HG03060 (cell line): ENCODE data around the gene USH2A.

Source experiments
- ATAC-seq: cut with Tn5 transposase; IDR thresholded peaks from one replicate; pipeline ENCODE4 v1.9.1; 2021; ENCODE audit warnings: low read depth, moderate number of reproducible peaks; ENCODE audit not compliant: unreplicated experiment

USH2A gene

GRCh38 chr1:215631040-215631439 lies 792.2 kb downstream of the USH2A start:
- no peak for ATAC-seq

GRCh38 chr1:215625949-215626348 lies 797.3 kb downstream of the USH2A start:
- ATAC-seq: no peak

GRCh38 chr1:215623162-215623561 lies 800.1 kb downstream of the USH2A start:
- ATAC-seq: no peak

GRCh38 chr1:215617979-215618378 lies 805.3 kb downstream of the USH2A start:
- ATAC-seq: peak; percentile 58

GRCh38 chr1:215612391-215612790 lies 810.9 kb downstream of the USH2A start:
- no peak for ATAC-seq

GRCh38 chr1:215608646-215609045 lies 814.6 kb downstream of the USH2A start:
- ATAC-seq: no peak

GRCh38 chr1:215607412-215607811 lies 815.8 kb downstream of the USH2A start:
- no peak for ATAC-seq

GRCh38 chr1:215606564-215607168 lies 816.6 kb downstream of the USH2A start:
- no peak for ATAC-seq

- ATAC-seq: no peak
Observed at GRCh38 chr1:215606036-215606435, 817.2 kb downstream of the USH2A start.

GRCh38 chr1:215605011-215605621 lies 818.1 kb downstream of the USH2A start:
- ATAC-seq: no peak

- no peak for ATAC-seq
Observed at GRCh38 chr1:215603319-215603718, 819.9 kb downstream of the USH2A start.

GRCh38 chr1:215601276-215601675 lies 822.0 kb downstream of the USH2A start:
- no peak for ATAC-seq

- ATAC-seq: no peak
Observed at GRCh38 chr1:215600867-215601266, 822.4 kb downstream of the USH2A start.

GRCh38 chr1:215600258-215600792 lies 822.9 kb downstream of the USH2A start:
- no peak for ATAC-seq

- ATAC-seq: no peak
Observed at GRCh38 chr1:215599418-215600074, 823.7 kb downstream of the USH2A start.

- ATAC-seq: no peak
Observed at GRCh38 chr1:215597961-215598360, 825.3 kb downstream of the USH2A start.

GRCh38 chr1:215595231-215595630 lies 828.0 kb downstream of the USH2A start:
- no peak for ATAC-seq

GRCh38 chr1:215594640-215595039 lies 828.6 kb downstream of the USH2A start:
- ATAC-seq: no peak

GRCh38 chr1:215590779-215591491 lies 832.3 kb downstream of the USH2A start:
- no peak for ATAC-seq

- ATAC-seq: no peak
Observed at GRCh38 chr1:215589650-215590435, 833.4 kb downstream of the USH2A start.
